Panc1 (cell line): ENCODE results near the gene B4GALT7. TPM values are rescaled to one million over a fixed set of nuclear protein-coding genes. Genes with fewer than 3 reads are reported as not detected.

Experiments
- ATAC-seq: fragments of 200-7000 bp; cut with Tn5 transposase; 2 replicates; pipeline ENCODE4 v1.9.1; 2020; ENCODE audit warnings: mild to moderate bottlenecking, moderate library complexity
- BruUV-seq: library from RNA; stranded (reverse); fragments of 400-500 nt; replicated peaks from 2 replicates; lab custom pipeline; 2021; lab: Mats Ljungman, UMichigan
- CTCF ChIA-PET: fragments of 300-600 bp; sonication (Branson Sonifier 250); formaldehyde crosslinking; loops from one replicate; lab custom pipeline; 2022; ENCODE audit warnings: antibody characterized with exemption; lab: Charles Lee
- POLR2A ChIA-PET: fragments of 300-600 bp; sonication (Branson Sonifier 250); formaldehyde crosslinking; loops from one replicate; lab custom pipeline; 2022; ENCODE audit warnings: antibody characterized with exemption; lab: Charles Lee
- DNase-seq: peaks from one replicate; pipeline ENCODE4 v3.0.0-alpha.2; 2010; ENCODE audit warnings: low read depth, low spot score
- H3K27ac ChIP-seq: 2 replicates; pipeline ENCODE4 v1.5.1; 2011; ENCODE audit warnings: mild to moderate bottlenecking, low read length, inconsistent platforms
- H3K27me3 ChIP-seq: fragments of 200-500 bp; sonication (Bioruptor generic); 2 replicates; pipeline ENCODE4 v1.6.0; 2014; ENCODE audit warnings: low read length, inconsistent platforms; ENCODE audit not compliant: control insufficient read depth, insufficient read depth
- H3K36me3 ChIP-seq: fragments of 200-500 bp; sonication (Bioruptor generic); 2 replicates; pipeline ENCODE4 v1.5.1; 2014; ENCODE audit warnings: inconsistent platforms, mild to moderate bottlenecking, low read length, moderate library complexity; ENCODE audit not compliant: control insufficient read depth, insufficient read depth
- H3K4me1 ChIP-seq: 2 replicates; pipeline ENCODE4 v1.5.1; 2011; ENCODE audit warnings: inconsistent platforms, mild to moderate bottlenecking, low read length, moderate library complexity; ENCODE audit not compliant: control insufficient read depth, insufficient read depth
- H3K4me3 ChIP-seq, 2 experiments: 2 replicates each; pipeline ENCODE4 v1.5.1; 2011 to 2012; ENCODE audit warnings: low read depth in 2 of 2, low read length in 2 of 2, mild to moderate bottlenecking in 2 of 2, inconsistent platforms in 1 of 2, moderate library complexity in 1 of 2
- H3K9me3 ChIP-seq: fragments of 200-500 bp; sonication (Bioruptor generic); 2 replicates; pipeline ENCODE4 v1.5.1; 2014; ENCODE audit warnings: low read depth, mild to moderate bottlenecking, inconsistent platforms, low read length, moderate library complexity; ENCODE audit not compliant: control insufficient read depth, insufficient read depth
- POLR2AphosphoS5 ChIP-seq: IDR thresholded peaks from 2 replicates; pipeline ENCODE4 v1.6.1; 2012; ENCODE audit warnings: mild to moderate bottlenecking, low read depth, low read length, moderate library complexity
- REST ChIP-seq, 2 experiments: IDR thresholded peaks; 2 replicates each; pipeline ENCODE4 v1.6.1; 2011 to 2012; ENCODE audit warnings: low read depth in 2 of 2, control low read depth in 1 of 2, low read length in 1 of 2, mild to moderate bottlenecking in 1 of 2, moderate library complexity in 1 of 2; ENCODE audit not compliant: insufficient read depth in 1 of 2
- SIN3A ChIP-seq: IDR thresholded peaks from 2 replicates; pipeline ENCODE4 v1.6.1; 2012; ENCODE audit warnings: low read depth, mild to moderate bottlenecking, low read length, moderate library complexity, borderline replicate concordance; ENCODE audit not compliant: insufficient read depth
- TCF7L2 ChIP-seq: IDR thresholded peaks from 2 replicates; pipeline ENCODE4 v1.6.1; 2011; ENCODE audit warnings: mild to moderate bottlenecking, low read depth, low read length, inconsistent platforms
- in situ Hi-C: cut with HindIII; loops from 2 replicates; pipeline ENCODE4 v1.10.0; 2016; ENCODE audit warnings: low sequenced_read_pairs, low pct_unique_long_range_greater_than_20kb
- intact Hi-C: fragments of 100-400 bp; cut with micrococcal nuclease; formaldehyde crosslinking; loops from one replicate; pipeline ENCODE4 v1.10.0; 2022; ENCODE audit not compliant: unreplicated experiment
- total RNA-seq: library from RNA; stranded (reverse); gene quantifications from one replicate; pipeline ENCODE4 v1.2.1, GENCODE V29; 2021; ENCODE audit not compliant: unreplicated experiment
- TF ChIP-seq, protein P1 (sequence below): fragments of 450-650 bp; IDR thresholded peaks from 2 replicates; pipeline ENCODE4 v1.5.1; 2017; ENCODE audit warnings: mild to moderate bottlenecking

Gene B4GALT7
- total RNA-seq, 1 experiment from 2014 or later = 38.0 TPM

- ChIA-PET POLR2A (interaction anchor here (0.6 kb wide), 1 partner anchor 1571 kb away, joined by 3 read pairs; no protein-coding TSS in a partner anchor), CTCF (interaction anchor here (1.1 kb wide), 1 partner anchor 114 kb away, joined by 3 read pairs; no protein-coding TSS in a partner anchor)
- no peak overlapping the region for H3K27ac ChIP-seq
- no peak for DNase-seq
- no peak for ATAC-seq
- no peaks in the 10 kb centered on the region for H3K36me3 ChIP-seq
- no peaks in the 10 kb centered on the region for H3K27me3 ChIP-seq
- BruUV-seq = no TSS peak
- TF ChIP-seq, protein P1, sequence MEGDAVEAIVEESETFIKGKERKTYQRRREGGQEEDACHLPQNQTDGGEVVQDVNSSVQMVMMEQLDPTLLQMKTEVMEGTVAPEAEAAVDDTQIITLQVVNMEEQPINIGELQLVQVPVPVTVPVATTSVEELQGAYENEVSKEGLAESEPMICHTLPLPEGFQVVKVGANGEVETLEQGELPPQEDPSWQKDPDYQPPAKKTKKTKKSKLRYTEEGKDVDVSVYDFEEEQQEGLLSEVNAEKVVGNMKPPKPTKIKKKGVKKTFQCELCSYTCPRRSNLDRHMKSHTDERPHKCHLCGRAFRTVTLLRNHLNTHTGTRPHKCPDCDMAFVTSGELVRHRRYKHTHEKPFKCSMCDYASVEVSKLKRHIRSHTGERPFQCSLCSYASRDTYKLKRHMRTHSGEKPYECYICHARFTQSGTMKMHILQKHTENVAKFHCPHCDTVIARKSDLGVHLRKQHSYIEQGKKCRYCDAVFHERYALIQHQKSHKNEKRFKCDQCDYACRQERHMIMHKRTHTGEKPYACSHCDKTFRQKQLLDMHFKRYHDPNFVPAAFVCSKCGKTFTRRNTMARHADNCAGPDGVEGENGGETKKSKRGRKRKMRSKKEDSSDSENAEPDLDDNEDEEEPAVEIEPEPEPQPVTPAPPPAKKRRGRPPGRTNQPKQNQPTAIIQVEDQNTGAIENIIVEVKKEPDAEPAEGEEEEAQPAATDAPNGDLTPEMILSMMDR = no peak
- TF ChIP-seq TCF7L2 = no peak
- no peak for TF ChIP-seq SIN3A
- TF ChIP-seq REST (IDR thresholded peaks at IDR 0.05; ENCODE audit: insufficient read depth in 1 of 2, low read depth in 2 of 2, low read length in 1 of 2) = no peak
- no peak for TF ChIP-seq POLR2AphosphoS5
- no peak overlapping the region for H3K4me3 ChIP-seq
- intact Hi-C loops = no loop called here
- H3K4me1 ChIP-seq = no peaks in the 10 kb centered on the region
- no peaks in the 10 kb centered on the region for H3K9me3 ChIP-seq
- in situ Hi-C loops = no loop called here
Measured at GRCh38 chr5:177610131-177610769, 10.3 kb downstream of the B4GALT7 start.

- intact Hi-C loops = no loop called here
- ChIA-PET POLR2A (no interaction called here), CTCF (no interaction called here)
- H3K4me1 ChIP-seq = no peaks in the 10 kb centered on the region
- ATAC-seq = no peak
- DNase-seq = no peak
- H3K9me3 ChIP-seq = no peaks in the 10 kb centered on the region
- in situ Hi-C loops = no loop called here
- no peaks in the 10 kb centered on the region for H3K27me3 ChIP-seq
- no TSS peak for BruUV-seq
- TF ChIP-seq SIN3A (no peak), REST (IDR thresholded peaks at IDR 0.05; ENCODE audit: insufficient read depth in 1 of 2, low read depth in 2 of 2, low read length in 1 of 2) (no peak), POLR2AphosphoS5 (no peak; the same call in 1 of the 2 replicates), TCF7L2 (no peak)
- TF ChIP-seq, protein P1 = no peak
- no peaks in the 10 kb centered on the region for H3K36me3 ChIP-seq
- H3K4me3 ChIP-seq = no peak overlapping the region
- no peak overlapping the region for H3K27ac ChIP-seq
Measured at GRCh38 chr5:177610770-177611445, 11.0 kb downstream of the B4GALT7 start.
